Fibroblast of pulmonary artery (primary cell): ENCODE measurements around the gene RREB1.
"Not testable (repeated sequence)": the region's sequence is repeated elsewhere in the genome, so short reads cannot be mapped to it uniquely, and the experiment has no call there.

Source experiments
- DNase-seq: peaks from one replicate; pipeline ENCODE4 v3.0.0-alpha.2; 2010; ENCODE audit warnings: low read depth
- H3K4me3 ChIP-seq: replicated peaks from 2 replicates; pipeline ENCODE4 v1.5.1; 2011; ENCODE audit warnings: low read depth, mild to moderate bottlenecking, control low read depth, low read length, moderate library complexity
- CTCF ChIP-seq: IDR thresholded peaks from 2 replicates; pipeline ENCODE4 v1.5.1; 2011; ENCODE audit warnings: mild to moderate bottlenecking, control low read depth, low read length, inconsistent platforms; ENCODE audit errors: missing control alignments

The RREB1 gene

GRCh38 chr6:7268362-7268761 lies 160.6 kb downstream of the RREB1 start:
- TF ChIP-seq CTCF: no peak

GRCh38 chr6:7268816-7269555 lies 161.2 kb downstream of the RREB1 start:
- no peak for DNase-seq
- no peak for TF ChIP-seq CTCF
- H3K4me3 ChIP-seq: no peak overlapping the region

More at GRCh38 chr6:7268362-7268761, 160.6 kb downstream of the RREB1 start:
- DNase-seq: no peak
- H3K4me3 ChIP-seq: no peak overlapping the region

- no peak for DNase-seq
- no peak overlapping the region for H3K4me3 ChIP-seq
- TF ChIP-seq CTCF: no peak
Observed at GRCh38 chr6:7269816-7270215, 162.1 kb downstream of the RREB1 start.

- DNase-seq: no peak
- no peak for TF ChIP-seq CTCF
- no peak overlapping the region for H3K4me3 ChIP-seq
Observed at GRCh38 chr6:7270320-7271204, 162.8 kb downstream of the RREB1 start.

- no peak for TF ChIP-seq CTCF
- DNase-seq: no peak
- H3K4me3 ChIP-seq: no peak overlapping the region
Observed at GRCh38 chr6:7271205-7271534, 163.4 kb downstream of the RREB1 start.

GRCh38 chr6:7273709-7274108 lies 165.9 kb downstream of the RREB1 start:
- TF ChIP-seq CTCF: no peak
- no peak for DNase-seq
- H3K4me3 ChIP-seq: no peak overlapping the region

- H3K4me3 ChIP-seq, DNase-seq: not testable (repeated sequence)
Observed at GRCh38 chr6:7274525-7274924, 166.8 kb downstream of the RREB1 start.
